Endodermal cell (in vitro differentiated cells): ENCODE results near the gene ZP3. TPM values are rescaled to one million over a fixed set of nuclear protein-coding genes. Genes with fewer than 3 reads are reported as not detected.
"Not testable (repeated sequence)": the region's sequence is repeated elsewhere in the genome, so short reads cannot be mapped to it uniquely, and the experiment has no call there.

Source experiments
- DNase-seq: peaks from one replicate; pipeline ENCODE4 v3.0.0-alpha.2; 2017
- H3K27ac ChIP-seq: 2 replicates; pipeline ENCODE4 v1.5.1; 2013; ENCODE audit warnings: mild to moderate bottlenecking, low read depth, low read length, moderate library complexity
- H3K27me3 ChIP-seq: 2 replicates; pipeline ENCODE4 v1.6.1; 2013; ENCODE audit warnings: mild to moderate bottlenecking, low read length, moderate library complexity; ENCODE audit not compliant: insufficient read depth, control insufficient read depth, poor library complexity, severe bottlenecking
- H3K36me3 ChIP-seq: 2 replicates; pipeline ENCODE4 v1.7.0; 2013; ENCODE audit warnings: mild to moderate bottlenecking, low read length, moderate library complexity; ENCODE audit not compliant: control insufficient read depth, insufficient read depth
- H3K4me1 ChIP-seq: one replicate; pipeline ENCODE4 v1.7.0; 2013; ENCODE audit warnings: low read length; ENCODE audit not compliant: control insufficient read depth, insufficient read depth
- H3K4me3 ChIP-seq: 2 replicates; pipeline ENCODE4 v1.5.1; 2013; ENCODE audit warnings: mild to moderate bottlenecking, low read length, moderate library complexity
- H3K9ac ChIP-seq: 2 replicates; pipeline ENCODE4 v1.6.1; 2013; ENCODE audit warnings: mild to moderate bottlenecking, low read length, moderate library complexity; ENCODE audit not compliant: poor library complexity, severe bottlenecking; ENCODE audit errors: extremely low read depth
- H3K9me3 ChIP-seq: 2 replicates; pipeline ENCODE4 v1.6.1; 2013; ENCODE audit warnings: mild to moderate bottlenecking, low read length, moderate library complexity; ENCODE audit not compliant: control insufficient read depth
- H3K27ac Mint-ChIP-seq: 2 replicates; pipeline ENCODE4 v1.8.0; 2020; ENCODE audit warnings: mixed read lengths
- H3K27me3 Mint-ChIP-seq: 2 replicates; pipeline ENCODE4 v1.8.0; 2021; ENCODE audit warnings: mild to moderate bottlenecking, mixed read lengths; ENCODE audit not compliant: insufficient read depth
- H3K36me3 Mint-ChIP-seq: 2 replicates; pipeline ENCODE4 v1.8.0; 2020; ENCODE audit warnings: low read depth, mixed read lengths
- H3K4me1 Mint-ChIP-seq: 2 replicates; pipeline ENCODE4 v1.8.0; 2020; ENCODE audit warnings: mixed read lengths
- H3K4me3 Mint-ChIP-seq: 2 replicates; pipeline ENCODE4 v1.8.0; 2020; ENCODE audit warnings: mild to moderate bottlenecking, moderate library complexity, mixed read lengths
- H3K9me3 Mint-ChIP-seq: 2 replicates; pipeline ENCODE4 v1.8.0; 2020; ENCODE audit warnings: mild to moderate bottlenecking, mixed read lengths
- CTCF ChIP-seq: fragments of 200-600 bp; sonication (generic); conservative IDR thresholded peaks from 2 replicates; pipeline ENCODE4 v1.5.0; 2021; ENCODE audit warnings: antibody characterized with exemption, mild to moderate bottlenecking
- WGBS, 2 experiments: methylation state at CpG; one replicate each; pipeline versions ENCODE4 v1.1.5 to v1.1.7; 2013; ENCODE audit warnings: missing lambda C conversion rate in 2 of 2, mixed read lengths in 1 of 2; ENCODE audit not compliant: insufficient coverage in 1 of 2, insufficient read length in 1 of 2; 5-methylcytosine and 5-hydroxymethylcytosine counted together
- total RNA-seq, 2 donors: library from RNA; stranded (reverse); fragmentation: NEBNext Ultra II Directional in 1 of 2; extraction: Animal tissue kit (Norgen Biotek cat#: 25700) in 1 of 2; gene quantifications; 2 replicates in 1 of 2; 3 replicates in 1 of 2; pipeline ENCODE4 v1.2.1, GENCODE V29; 2021

Gene ZP3
- total RNA-seq, 2 donors from 2014 or later = 0.53 to 2.3 TPM

- Mint-ChIP-seq H3K4me3 (no peak overlapping the region), H3K27me3 (peaks cover 3% of the 10 kb centered on the region), H3K4me1 (peaks cover 8% of the 10 kb centered on the region), H3K27ac (peak overlapping the region; percentile 80), H3K9me3 (no peaks in the 10 kb centered on the region), H3K36me3 (no peaks in the 10 kb centered on the region)
- H3K9me3 ChIP-seq = no peaks in the 10 kb centered on the region
- H3K9ac ChIP-seq = peak overlapping the region; percentile 17
- H3K4me3 ChIP-seq = no peak overlapping the region
- WGBS, 2 experiments = 65 to 77% methylated on average over 11 to 15 of the region's 15 CpGs
- DNase-seq = peak; percentile 79
- H3K4me1 ChIP-seq = no peaks in the 10 kb centered on the region
- no peaks in the 10 kb centered on the region for H3K36me3 ChIP-seq
- no peak for TF ChIP-seq CTCF
- H3K27ac ChIP-seq = no peak overlapping the region
- H3K27me3 ChIP-seq = no peaks in the 10 kb centered on the region
These were observed 911 bp upstream of the ZP3 start for GRCh38 chr7:76423666-76424412.

- H3K4me3 Mint-ChIP-seq = no peak overlapping the region
- Histone ChIP-seq H3K4me1 (no peaks in the 10 kb centered on the region), H3K36me3 (no peaks in the 10 kb centered on the region), H3K27ac (no peak overlapping the region), H3K9me3 (no peaks in the 10 kb centered on the region), H3K9ac (no peak overlapping the region), H3K27me3 (no peaks in the 10 kb centered on the region), H3K4me3 (no peak overlapping the region)
- WGBS, 2 experiments = 95 to 100% methylated on average over 3 to 9 of the region's 9 CpGs
- peak overlapping the region; percentile 44 for H3K27ac Mint-ChIP-seq
- no peaks in the 10 kb centered on the region for H3K36me3 Mint-ChIP-seq
- TF ChIP-seq CTCF = no peak
- H3K9me3 Mint-ChIP-seq = no peaks in the 10 kb centered on the region
- DNase-seq = no peak
- peaks cover 1% of the 10 kb centered on the region for H3K27me3 Mint-ChIP-seq
- H3K4me1 Mint-ChIP-seq = peaks cover 11% of the 10 kb centered on the region
These were observed 406 bp downstream of the ZP3 start for GRCh38 chr7:76425156-76425555.

- H3K9ac ChIP-seq, H3K4me3 Mint-ChIP-seq, H3K27ac Mint-ChIP-seq, H3K4me3 ChIP-seq, H3K36me3 Mint-ChIP-seq, DNase-seq, H3K9me3 ChIP-seq, H3K27me3 Mint-ChIP-seq, H3K27me3 ChIP-seq, H3K27ac ChIP-seq, H3K36me3 ChIP-seq, H3K4me1 ChIP-seq, H3K9me3 Mint-ChIP-seq: not testable (repeated sequence)
- H3K4me1 Mint-ChIP-seq = peaks cover 11% of the 10 kb centered on the region
- WGBS, 2 experiments = 96 to 100% methylated on average over 1 to 4 of the region's 4 CpGs
These were observed 808 bp downstream of the ZP3 start for GRCh38 chr7:76425558-76425957.
